Keratinocyte (primary cell): ENCODE measurements around the gene COPZ2. TPM values are rescaled to one million over a fixed set of nuclear protein-coding genes. Genes with fewer than 3 reads are reported as not detected.

Source experiments
- DNase-seq: peaks from one replicate; pipeline ENCODE4 v3.0.0-alpha.2; 2011; ENCODE audit warnings: low read depth, missing footprints, low spot score
- FAIRE-seq: peaks from 2 replicates; lab custom pipeline; 2011; peaks lifted over from hg19 to GRCh38; lab: Jason Lieb, UNC
- H2AFZ ChIP-seq: 2 replicates; pipeline ENCODE4 v1.6.0; 2012; ENCODE audit warnings: low read length, control low read depth, inconsistent platforms; ENCODE audit not compliant: control insufficient read depth
- H3K27ac ChIP-seq: 2 replicates; pipeline ENCODE4 v1.5.1; 2011; ENCODE audit warnings: low read length; ENCODE audit not compliant: control insufficient read depth, insufficient read depth
- H3K27me3 ChIP-seq: 3 replicates; pipeline ENCODE4 v1.6.0; 2011; ENCODE audit warnings: low read length; ENCODE audit not compliant: control insufficient read depth, insufficient read depth; ENCODE audit errors: extremely low read depth
- H3K36me3 ChIP-seq, 2 experiments: 2 replicates in 1 of 2; 3 replicates in 1 of 2; pipeline ENCODE4 v1.5.1; 2011; ENCODE audit warnings: low read length in 2 of 2, mild to moderate bottlenecking in 1 of 2; ENCODE audit not compliant: control insufficient read depth in 2 of 2, insufficient read depth in 2 of 2; ENCODE audit errors: extremely low read depth in 1 of 2
- H3K4me1 ChIP-seq: 3 replicates; pipeline ENCODE4 v1.5.1; 2011; ENCODE audit warnings: low read length; ENCODE audit not compliant: control insufficient read depth, insufficient read depth; ENCODE audit errors: extremely low read depth
- H3K4me2 ChIP-seq: 3 replicates; pipeline ENCODE4 v1.6.0; 2011; ENCODE audit warnings: low read depth, low read length; ENCODE audit not compliant: control insufficient read depth, insufficient read depth; ENCODE audit errors: extremely low read depth
- H3K4me3 ChIP-seq, 3 experiments: fragments of 200-600 bp in 1 of 3; sonication (generic) in 1 of 3; 2 replicates in 2 of 3; 3 replicates in 1 of 3; pipeline ENCODE4 v1.5.1; 2011 to 2016; ENCODE audit warnings: low read length in 3 of 3, mild to moderate bottlenecking in 3 of 3, control low read depth in 2 of 3, inconsistent platforms in 1 of 3, low read depth in 1 of 3, mixed read lengths in 1 of 3, mixed run types in 1 of 3, moderate library complexity in 1 of 3; ENCODE audit not compliant: control insufficient read depth in 2 of 3, insufficient read depth in 2 of 3; ENCODE audit errors: extremely low read depth in 1 of 3
- H3K79me2 ChIP-seq: 2 replicates; pipeline ENCODE4 v1.6.0; 2012; ENCODE audit warnings: low read length; ENCODE audit not compliant: control insufficient read depth, insufficient read depth
- H3K9ac ChIP-seq: 3 replicates; pipeline ENCODE4 v1.6.0; 2011; ENCODE audit warnings: low read length; ENCODE audit not compliant: control insufficient read depth, insufficient read depth; ENCODE audit errors: extremely low read depth
- H3K9me1 ChIP-seq: 3 replicates; pipeline ENCODE4 v1.6.0; 2011; ENCODE audit warnings: low read length; ENCODE audit not compliant: control insufficient read depth, insufficient read depth; ENCODE audit errors: extremely low read depth
- H3K9me3 ChIP-seq: 2 replicates; pipeline ENCODE4 v1.5.1; 2012; ENCODE audit warnings: low read depth, low read length; ENCODE audit not compliant: control insufficient read depth
- H4K20me1 ChIP-seq: 3 replicates; pipeline ENCODE4 v1.6.0; 2011; ENCODE audit warnings: low read length; ENCODE audit not compliant: control insufficient read depth, insufficient read depth; ENCODE audit errors: extremely low read depth
- EZH2 ChIP-seq: IDR thresholded peaks from one replicate; pipeline ENCODE4 v1.6.1; 2012; ENCODE audit warnings: inconsistent platforms, mild to moderate bottlenecking, low read length, moderate library complexity
- dilution Hi-C: fragments of 300-500 bp; cut with MboI; formaldehyde crosslinking; loops from one replicate; pipeline ENCODE4 v1.7.0; 2020; ENCODE audit warnings: low sequenced_read_pairs; ENCODE audit not compliant: extremely low pct_ligation_motif_present
- polyA plus RNA-seq, 5 experiments: library from polyadenylated mRNA; depleted of rRNA in 3 of 5; stranded (reverse) in 3 of 5; stranded (forward) in 1 of 5; unstranded in 1 of 5; fragments of >200 nt; gene quantifications; 1 replicate in 1 of 5; 2 replicates in 3 of 5; 3 replicates in 1 of 5; pipeline versions ENCODE4 v1.2.1 to v1.2.3, GENCODE V29; 2011 to 2012; ENCODE audit warnings: missing spikeins in 2 of 5, low read depth in 1 of 5, low replicate concordance in 1 of 5
- TF ChIP-seq, protein P1 (sequence below), 3 experiments: IDR thresholded peaks in 1 of 3; conservative IDR thresholded peaks in 1 of 3; optimal IDR thresholded peaks in 1 of 3; 2 replicates in 2 of 3; 3 replicates in 1 of 3; pipeline versions ENCODE3 to v1.5.1; 2011; ENCODE audit warnings: low read length in 3 of 3, mild to moderate bottlenecking in 3 of 3, moderate library complexity in 2 of 3, control low read depth in 1 of 3, inconsistent platforms in 1 of 3; ENCODE audit not compliant: insufficient read depth in 2 of 3; ENCODE audit errors: extremely low read depth in 1 of 3

Gene COPZ2
- polyA plus RNA-seq, 1 donor (not counting 4 experiments of a cell fraction or from before 2014, with no cell fraction given), result 11.1 TPM

DNA sequence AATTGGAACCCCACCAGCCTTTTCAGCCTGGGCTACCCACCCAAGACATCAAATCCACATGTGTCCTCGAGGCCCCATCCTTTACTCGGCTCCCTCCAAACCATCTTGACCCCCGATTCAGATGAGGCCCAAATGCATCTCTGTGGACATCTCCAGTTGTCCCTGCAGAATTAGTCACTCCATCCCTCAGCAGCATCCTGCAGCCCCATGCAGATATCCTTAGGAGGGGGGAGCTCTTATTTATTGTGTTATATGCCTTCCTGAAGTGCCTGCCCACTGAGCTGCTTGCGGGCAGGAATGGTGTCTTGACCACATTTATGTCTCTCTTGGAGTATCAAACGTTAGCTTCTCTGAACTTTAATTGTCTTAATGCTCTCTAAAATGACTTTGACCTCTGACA, 51.1 kb downstream of the COPZ2 start:
- dilution Hi-C loops, result no loop called here
- no peaks in the 10 kb centered on the region for H3K79me2 ChIP-seq
- DNase-seq (no peak), FAIRE-seq (no peak)
- H4K20me1 ChIP-seq, result no peaks in the 10 kb centered on the region
- no peak overlapping the region for H3K4me3 ChIP-seq
- TF ChIP-seq, protein P1, sequence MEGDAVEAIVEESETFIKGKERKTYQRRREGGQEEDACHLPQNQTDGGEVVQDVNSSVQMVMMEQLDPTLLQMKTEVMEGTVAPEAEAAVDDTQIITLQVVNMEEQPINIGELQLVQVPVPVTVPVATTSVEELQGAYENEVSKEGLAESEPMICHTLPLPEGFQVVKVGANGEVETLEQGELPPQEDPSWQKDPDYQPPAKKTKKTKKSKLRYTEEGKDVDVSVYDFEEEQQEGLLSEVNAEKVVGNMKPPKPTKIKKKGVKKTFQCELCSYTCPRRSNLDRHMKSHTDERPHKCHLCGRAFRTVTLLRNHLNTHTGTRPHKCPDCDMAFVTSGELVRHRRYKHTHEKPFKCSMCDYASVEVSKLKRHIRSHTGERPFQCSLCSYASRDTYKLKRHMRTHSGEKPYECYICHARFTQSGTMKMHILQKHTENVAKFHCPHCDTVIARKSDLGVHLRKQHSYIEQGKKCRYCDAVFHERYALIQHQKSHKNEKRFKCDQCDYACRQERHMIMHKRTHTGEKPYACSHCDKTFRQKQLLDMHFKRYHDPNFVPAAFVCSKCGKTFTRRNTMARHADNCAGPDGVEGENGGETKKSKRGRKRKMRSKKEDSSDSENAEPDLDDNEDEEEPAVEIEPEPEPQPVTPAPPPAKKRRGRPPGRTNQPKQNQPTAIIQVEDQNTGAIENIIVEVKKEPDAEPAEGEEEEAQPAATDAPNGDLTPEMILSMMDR (optimal IDR thresholded peaks at IDR 0.05 in 1 of 3, IDR thresholded peaks at IDR 0.05 in 1 of 3, conservative IDR thresholded peaks at IDR 0.05 in 1 of 3; ENCODE audit: extremely low read depth in 1 of 3, insufficient read depth in 2 of 3, low read length in 3 of 3), result no peak
- TF ChIP-seq EZH2, result no peak
- H3K9me3 ChIP-seq, result no peaks in the 10 kb centered on the region
- H3K4me2 ChIP-seq, result no peak overlapping the region
- H3K27me3 ChIP-seq, result no peaks in the 10 kb centered on the region
- no peaks in the 10 kb centered on the region for H3K4me1 ChIP-seq
- H3K36me3 ChIP-seq, result peaks cover 11 to 18% of the 10 kb centered on the region in 2 experiments
- no peak overlapping the region for H3K27ac ChIP-seq
- no peak overlapping the region for H3K9ac ChIP-seq
- no peaks in the 10 kb centered on the region for H3K9me1 ChIP-seq
- no peak overlapping the region for H2AFZ ChIP-seq

DNA sequence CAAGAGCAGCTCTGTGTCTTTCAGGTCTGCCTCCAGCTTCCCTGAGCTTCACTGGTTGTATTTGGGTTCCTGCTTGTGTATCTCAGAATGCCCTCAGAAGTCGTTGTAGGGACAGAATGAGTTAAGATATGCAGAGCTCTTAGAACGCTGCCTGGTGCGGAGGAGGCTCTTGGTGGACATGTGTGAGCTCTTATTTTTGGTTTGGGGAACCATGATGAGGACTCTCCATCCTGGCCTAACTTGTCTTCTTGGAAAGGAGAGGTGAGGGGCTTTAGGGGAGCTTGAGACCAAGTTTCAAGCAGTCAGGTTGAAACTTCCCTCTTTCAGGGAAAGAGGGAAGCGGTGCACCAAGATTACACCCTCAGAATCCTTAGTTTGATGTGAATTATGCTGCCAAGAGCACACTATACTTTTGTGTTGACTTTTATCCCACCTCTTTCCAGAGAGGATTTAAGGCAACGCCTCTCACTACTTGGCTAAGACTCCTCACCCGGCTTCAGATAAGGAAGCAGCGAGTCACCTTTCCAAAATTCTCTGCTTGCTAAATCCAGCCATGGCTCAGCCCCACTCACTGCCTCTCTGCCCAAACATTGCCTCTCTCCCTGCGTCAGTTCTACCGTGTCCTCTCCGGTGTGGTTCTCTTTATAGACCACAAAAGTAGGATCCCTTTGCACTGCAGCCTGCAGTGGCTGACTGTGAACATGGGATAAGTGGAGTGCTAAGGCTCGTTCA, 53.9 kb downstream of the COPZ2 start:
- DNase-seq (no peak), FAIRE-seq (no peak)
- dilution Hi-C loops, result no loop called here
- H3K4me2 ChIP-seq, result no peak overlapping the region
- H3K9ac ChIP-seq, result no peak overlapping the region
- no peak overlapping the region for H3K4me3 ChIP-seq
- no peaks in the 10 kb centered on the region for H3K4me1 ChIP-seq
- no peaks in the 10 kb centered on the region for H4K20me1 ChIP-seq
- no peaks in the 10 kb centered on the region for H3K79me2 ChIP-seq
- no peaks in the 10 kb centered on the region for H3K9me3 ChIP-seq
- no peak overlapping the region for H2AFZ ChIP-seq
- no peak overlapping the region for H3K27ac ChIP-seq
- TF ChIP-seq, protein P1 (optimal IDR thresholded peaks at IDR 0.05 in 1 of 3, IDR thresholded peaks at IDR 0.05 in 1 of 3, conservative IDR thresholded peaks at IDR 0.05 in 1 of 3; ENCODE audit: extremely low read depth in 1 of 3, insufficient read depth in 2 of 3, low read length in 3 of 3), result no peak
- no peak for TF ChIP-seq EZH2
- H3K27me3 ChIP-seq, result no peaks in the 10 kb centered on the region
- H3K9me1 ChIP-seq, result no peaks in the 10 kb centered on the region
- H3K36me3 ChIP-seq, result peaks cover 23 to 33% of the 10 kb centered on the region in 2 experiments
